HCT116 (cell line): Measurements from ENCODE around the gene PKNOX2. TPM values are rescaled to one million over a fixed set of nuclear protein-coding genes. Genes with fewer than 3 reads are reported as not detected.

Experiments
- ATAC-seq: fragments of 200-7000 bp; cut with Tn5 transposase; 2 replicates; pipeline ENCODE4 v1.9.1; 2020; ENCODE audit warnings: mild to moderate bottlenecking, moderate library complexity
- BruUV-seq: library from RNA; stranded (reverse); fragments of 400-500 nt; replicated peaks from 2 replicates; lab custom pipeline; 2021; lab: Mats Ljungman, UMichigan
- CTCF ChIA-PET: fragments of 300-600 bp; sonication (Branson Sonifier 250); formaldehyde crosslinking; loops from one replicate; lab custom pipeline; 2021; ENCODE audit warnings: antibody characterized with exemption; lab: Charles Lee
- POLR2A ChIA-PET: fragments of 300-600, 350-600 bp; sonication (Branson Sonifier 250); formaldehyde crosslinking; loops from one replicate; lab custom pipeline; 2021; ENCODE audit warnings: antibody characterized with exemption; lab: Charles Lee
- RAD21 ChIA-PET, 2 experiments: fragments of 300-600 bp; sonication (Branson Sonifier 250); formaldehyde crosslinking; loops; one replicate each; lab custom pipeline; 2023; ENCODE audit warnings: low total read pairs in 2 of 2; ENCODE audit not compliant: uncharacterized antibody in 2 of 2, unreplicated experiment in 2 of 2, low non-redundant PET in 1 of 2; lab: Charles Lee
- DNase-seq: peaks from one replicate; pipeline ENCODE4 v3.0.0-alpha.2; 2010; ENCODE audit warnings: low read depth, low spot score
- H2AFZ ChIP-seq: fragments of 200-600 bp; shearing (Covaris generic), sonication (generic); 2 replicates; pipeline ENCODE4 v1.6.1; 2017; ENCODE audit warnings: low read depth, mixed run types, mixed read lengths, antibody characterized with exemption, low read length; ENCODE audit not compliant: poor library complexity, severe bottlenecking
- H3K27ac ChIP-seq: 2 replicates; pipeline ENCODE4 v1.5.1; 2012; ENCODE audit warnings: low read depth, low read length
- H3K27me3 ChIP-seq: fragments of 200-600 bp; sonication (generic); 2 replicates; pipeline ENCODE4 v1.6.1; 2016; ENCODE audit warnings: mixed run types, low read length, mixed read lengths; ENCODE audit not compliant: insufficient read depth
- H3K36me3 ChIP-seq, 2 experiments: fragments of 200-500 bp in 1 of 2; fragments of 200-600 bp in 1 of 2; sonication (Bioruptor generic) in 1 of 2; sonication (generic) in 1 of 2; 2 replicates each; pipeline versions ENCODE4 v1.5.1 to v1.6.1; 2014 to 2016; ENCODE audit warnings: low read length in 2 of 2, inconsistent platforms in 1 of 2, mixed read lengths in 1 of 2, mixed run types in 1 of 2; ENCODE audit not compliant: insufficient read depth in 2 of 2, control insufficient read depth in 1 of 2
- H3K4me1 ChIP-seq, 2 experiments: fragments of 200-600 bp in 1 of 2; sonication (generic) in 1 of 2; 2 replicates each; pipeline versions ENCODE4 v1.5.1 to v1.6.1; 2012 to 2017; ENCODE audit warnings: low read length in 2 of 2, inconsistent platforms in 1 of 2, mild to moderate bottlenecking in 1 of 2, mixed read lengths in 1 of 2, mixed run types in 1 of 2, moderate library complexity in 1 of 2; ENCODE audit not compliant: insufficient read depth in 2 of 2, control insufficient read depth in 1 of 2
- H3K4me2 ChIP-seq: fragments of 200-600 bp; sonication (generic); 2 replicates; pipeline ENCODE4 v1.6.1; 2017; ENCODE audit warnings: mixed run types, low read length, mixed read lengths
- H3K4me3 ChIP-seq, 2 experiments: fragments of 200-600 bp in 1 of 2; sonication (generic) in 1 of 2; replicated peaks in 1 of 2; 2 replicates each; pipeline ENCODE4 v1.5.1; 2011 to 2016; ENCODE audit warnings: low read length in 2 of 2, control low read depth in 1 of 2, low read depth in 1 of 2, mild to moderate bottlenecking in 1 of 2, mixed read lengths in 1 of 2, mixed run types in 1 of 2
- H3K79me2 ChIP-seq: fragments of 200-600 bp; sonication (generic); 2 replicates; pipeline ENCODE4 v1.6.1; 2017; ENCODE audit warnings: mild to moderate bottlenecking, mixed run types, low read length, moderate library complexity, mixed read lengths; ENCODE audit not compliant: insufficient read depth
- H3K9ac ChIP-seq: fragments of 200-600 bp; sonication (generic); 2 replicates; pipeline ENCODE4 v1.6.1; 2016; ENCODE audit warnings: low read length, mixed read lengths
- H3K9me2 ChIP-seq: fragments of 200-600 bp; sonication (generic), shearing (Covaris generic); 2 replicates; pipeline ENCODE4 v1.6.1; 2017; ENCODE audit warnings: mixed run types, mild to moderate bottlenecking, moderate library complexity; ENCODE audit not compliant: insufficient read depth
- H3K9me3 ChIP-seq, 2 experiments: fragments of 200-500 bp in 1 of 2; fragments of 200-600 bp in 1 of 2; sonication (Bioruptor generic) in 1 of 2; sonication (generic) in 1 of 2; 2 replicates each; pipeline ENCODE4 v1.6.1; 2014 to 2017; ENCODE audit warnings: low read length in 2 of 2, mixed read lengths in 2 of 2, inconsistent platforms in 1 of 2, low read depth in 1 of 2, mild to moderate bottlenecking in 1 of 2, mixed run types in 1 of 2, moderate library complexity in 1 of 2; ENCODE audit not compliant: control insufficient read depth in 1 of 2, insufficient read depth in 1 of 2
- H4K20me1 ChIP-seq: fragments of 200-600 bp; sonication (generic), shearing (Covaris generic); 2 replicates; pipeline ENCODE4 v1.6.1; 2017; ENCODE audit warnings: mixed run types, mild to moderate bottlenecking, moderate library complexity; ENCODE audit not compliant: insufficient read depth
- ELF1 ChIP-seq: IDR thresholded peaks from 2 replicates; pipeline ENCODE4 v1.6.1; 2012; ENCODE audit warnings: low read depth, borderline replicate concordance
- EZH2 ChIP-seq: fragments of 200-600 bp; sonication (generic); IDR thresholded peaks from 2 replicates; pipeline ENCODE4 v1.6.1; 2017; ENCODE audit warnings: antibody characterized with exemption, mixed run types
- FOSL1 ChIP-seq: IDR thresholded peaks from 2 replicates; pipeline ENCODE4 v1.6.1; 2012; ENCODE audit warnings: low read depth
- POLR2A ChIP-seq: IDR thresholded peaks from 2 replicates; pipeline ENCODE4 v1.7.0; 2011; ENCODE audit warnings: borderline replicate concordance; ENCODE audit not compliant: insufficient read depth, insufficient read length; ENCODE audit errors: extremely low read depth
- RAD21 ChIP-seq: IDR thresholded peaks from 2 replicates; pipeline ENCODE4 v1.6.1; 2012; ENCODE audit warnings: low read depth, mild to moderate bottlenecking
- REST ChIP-seq: IDR thresholded peaks from 2 replicates; pipeline ENCODE4 v1.6.1; 2012; ENCODE audit warnings: low read depth
- SRF ChIP-seq: IDR thresholded peaks from 2 replicates; pipeline ENCODE4 v1.6.1; 2012; ENCODE audit warnings: low read depth
- intact Hi-C: fragments of 100-400 bp; cut with micrococcal nuclease; formaldehyde crosslinking; loops from 2 replicates; pipeline ENCODE4 v1.10.0; 2022
- total RNA-seq: library from RNA; stranded (reverse); gene quantifications from one replicate; pipeline ENCODE4 v1.2.1, GENCODE V29; 2021; ENCODE audit not compliant: unreplicated experiment
- TF ChIP-seq, protein P1 (sequence below): IDR thresholded peaks from 2 replicates; pipeline ENCODE4 v1.6.1; 2011; ENCODE audit warnings: mild to moderate bottlenecking, low read length, moderate library complexity; ENCODE audit not compliant: insufficient replicate concordance; ENCODE audit errors: extremely low read depth

The PKNOX2 gene
- total RNA-seq, 1 experiment from 2014 or later = 0.20 TPM

DNA sequence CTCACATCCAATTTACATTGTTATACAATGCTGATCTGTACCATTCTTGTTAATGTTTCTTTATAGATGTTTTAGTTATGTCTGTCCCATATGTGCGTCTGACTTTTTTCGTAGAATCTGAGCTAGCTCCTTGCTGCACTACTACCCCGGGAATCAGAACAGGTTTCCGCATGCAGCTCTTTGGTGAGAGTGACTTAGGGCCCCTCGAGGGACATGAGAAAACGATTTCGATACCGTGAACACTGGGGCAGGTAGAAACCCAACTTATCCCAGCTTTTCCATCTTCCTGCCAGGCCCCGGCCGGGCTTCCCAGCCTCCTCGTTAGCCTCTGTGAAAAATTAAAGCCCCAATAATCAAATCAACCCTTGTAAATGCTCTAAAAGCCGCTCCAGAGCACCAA lies 23.4 kb upstream of the PKNOX2 start:
- H3K4me2 ChIP-seq = no peak overlapping the region
- no peak for ATAC-seq
- TF ChIP-seq SRF (no peak), REST (no peak), FOSL1 (no peak), EZH2 (no peak), POLR2A (no peak), ELF1 (no peak), RAD21 (no peak)
- TF ChIP-seq, protein P1, sequence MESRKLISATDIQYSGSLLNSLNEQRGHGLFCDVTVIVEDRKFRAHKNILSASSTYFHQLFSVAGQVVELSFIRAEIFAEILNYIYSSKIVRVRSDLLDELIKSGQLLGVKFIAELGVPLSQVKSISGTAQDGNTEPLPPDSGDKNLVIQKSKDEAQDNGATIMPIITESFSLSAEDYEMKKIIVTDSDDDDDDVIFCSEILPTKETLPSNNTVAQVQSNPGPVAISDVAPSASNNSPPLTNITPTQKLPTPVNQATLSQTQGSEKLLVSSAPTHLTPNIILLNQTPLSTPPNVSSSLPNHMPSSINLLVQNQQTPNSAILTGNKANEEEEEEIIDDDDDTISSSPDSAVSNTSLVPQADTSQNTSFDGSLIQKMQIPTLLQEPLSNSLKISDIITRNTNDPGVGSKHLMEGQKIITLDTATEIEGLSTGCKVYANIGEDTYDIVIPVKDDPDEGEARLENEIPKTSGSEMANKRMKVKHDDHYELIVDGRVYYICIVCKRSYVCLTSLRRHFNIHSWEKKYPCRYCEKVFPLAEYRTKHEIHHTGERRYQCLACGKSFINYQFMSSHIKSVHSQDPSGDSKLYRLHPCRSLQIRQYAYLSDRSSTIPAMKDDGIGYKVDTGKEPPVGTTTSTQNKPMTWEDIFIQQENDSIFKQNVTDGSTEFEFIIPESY = no peak
- TF ChIP-seq, all 23 proteins: peak for 0

More for the DNA sequence above, 23.4 kb upstream of the PKNOX2 start:
- no peaks in the 10 kb centered on the region for H3K9me3 ChIP-seq
- no peaks in the 10 kb centered on the region for H3K9me2 ChIP-seq
- H3K9ac ChIP-seq = no peak overlapping the region
- no peak overlapping the region for H3K4me3 ChIP-seq
- no peak for DNase-seq
- BruUV-seq = no TSS peak
- H2AFZ ChIP-seq = peak overlapping the region; percentile 24
- ChIA-PET CTCF (interaction anchor here (1.1 to 3.3 kb wide), 8 partner anchors 8 to 265 kb away, joined by 4 to 26 read pairs (median 8); no protein-coding TSS in a partner anchor), RAD21 (no interaction called here), POLR2A (interaction anchor here (1.1 to 2.1 kb wide), 2 partner anchors 17 kb away, joined by 3 to 8 read pairs; no protein-coding TSS in a partner anchor)
- intact Hi-C loops = loop anchor here (1.0 to 10.0 kb wide), 4 partner anchors 50 to 264 kb away; no protein-coding TSS in a partner anchor
- peaks cover 0 to 2% of the 10 kb centered on the region in 2 experiments; a peak in 1 of 4 replicates for H3K4me1 ChIP-seq
- no peaks in the 10 kb centered on the region for H3K79me2 ChIP-seq
- no peak overlapping the region for H3K27ac ChIP-seq
- no peaks in the 10 kb centered on the region for H4K20me1 ChIP-seq
- no peaks in the 10 kb centered on the region for H3K36me3 ChIP-seq
- H3K27me3 ChIP-seq = no peaks in the 10 kb centered on the region
